HepG2 (cell line): ENCODE data around the gene IGF2. TPM values are rescaled to one million over a fixed set of nuclear protein-coding genes. Genes with fewer than 3 reads are reported as not detected.

ENCODE experiments used
- ATAC-seq: fragments of 200-7000 bp; cut with Tn5 transposase; 3 replicates; pipeline ENCODE4 v1.9.1; 2020; ENCODE audit warnings: mild to moderate bottlenecking, moderate library complexity
- BruUV-seq: library from RNA; stranded (reverse); fragments of 400-500 nt; replicated peaks from 2 replicates; lab custom pipeline; 2021; lab: Mats Ljungman, UMichigan
- CTCF ChIA-PET: fragments of 300-600 bp; formaldehyde crosslinking; extraction: SDS; loops from one replicate; lab custom pipeline; 2021; ENCODE audit warnings: low total read pairs, inconsistent platforms, low intra/inter-chr PET ratio; lab: Yijun Ruan, JAX
- POLR2A ChIA-PET: fragments of 350-600 bp; sonication (Branson Sonifier 250); formaldehyde crosslinking; loops from one replicate; lab custom pipeline; 2020; ENCODE audit warnings: antibody characterized with exemption, inconsistent platforms; lab: Yijun Ruan, JAX
- DNase-seq: peaks from one replicate; pipeline ENCODE4 v3.0.0-alpha.2; 2015; ENCODE audit warnings: low spot score
- FAIRE-seq: peaks from 3 replicates; lab custom pipeline; 2011; peaks lifted over from hg19 to GRCh38; lab: Jason Lieb, UNC
- H2AFZ ChIP-seq: one replicate; pipeline ENCODE4 v1.6.1; 2011; ENCODE audit warnings: low read length, inconsistent platforms
- H3K27ac ChIP-seq: fragments of 300-600 bp; 3 replicates; pipeline ENCODE4 v1.8.0; 2011; ENCODE audit warnings: mixed run types, mild to moderate bottlenecking, mixed read lengths, low read length, inconsistent platforms; ENCODE audit not compliant: insufficient read depth; ENCODE audit errors: extremely low read length
- H3K27me3 ChIP-seq, 2 experiments: fragments of 200-600 bp in 1 of 2; 2 replicates in 1 of 2; 3 replicates in 1 of 2; pipeline versions ENCODE4 v1.6.0 to v1.8.0; 2011; ENCODE audit warnings: low read length in 2 of 2, mild to moderate bottlenecking in 2 of 2, moderate library complexity in 2 of 2, inconsistent platforms in 1 of 2; ENCODE audit not compliant: insufficient read depth in 2 of 2, control insufficient read depth in 1 of 2
- H3K36me3 ChIP-seq, 2 experiments: fragments of 200-600 bp in 1 of 2; replicated peaks in 1 of 2; 2 replicates in 1 of 2; 3 replicates in 1 of 2; pipeline versions ENCODE4 v1.5.1 to v1.8.0; 2011; ENCODE audit warnings: low read length in 2 of 2, inconsistent platforms in 1 of 2; ENCODE audit not compliant: insufficient read depth in 2 of 2, control insufficient read depth in 1 of 2
- H3K4me1 ChIP-seq: 2 replicates; pipeline ENCODE4 v1.5.1; 2012; ENCODE audit warnings: low read length, inconsistent platforms; ENCODE audit not compliant: insufficient read depth
- H3K4me2 ChIP-seq: 2 replicates; pipeline ENCODE4 v1.6.0; 2011; ENCODE audit warnings: low read depth, low read length, inconsistent platforms
- H3K4me3 ChIP-seq, 3 experiments: fragments of 200-600 bp in 1 of 3; sonication (generic), shearing (Covaris generic) in 1 of 3; replicated peaks in 1 of 3; 2 replicates each; pipeline ENCODE4 v1.5.1; 2011 to 2016; ENCODE audit warnings: low read length in 3 of 3, inconsistent platforms in 2 of 3, low read depth in 2 of 3, mild to moderate bottlenecking in 2 of 3, control low read depth in 1 of 3, mixed read lengths in 1 of 3; ENCODE audit not compliant: insufficient read depth in 1 of 3
- H3K79me2 ChIP-seq: one replicate; pipeline ENCODE4 v1.6.1; 2011; ENCODE audit warnings: low read length, inconsistent platforms; ENCODE audit not compliant: insufficient read depth
- H3K9ac ChIP-seq: 2 replicates; pipeline ENCODE4 v1.6.0; 2011; ENCODE audit warnings: mild to moderate bottlenecking, low read depth, low read length, inconsistent platforms; ENCODE audit not compliant: insufficient read depth
- H3K9me3 ChIP-seq: 2 replicates; pipeline ENCODE4 v1.5.1; 2012; ENCODE audit warnings: mild to moderate bottlenecking, low read length
- H4K20me1 ChIP-seq: 2 replicates; pipeline ENCODE4 v1.6.0; 2011; ENCODE audit warnings: inconsistent platforms, mild to moderate bottlenecking, low read length, moderate library complexity; ENCODE audit not compliant: insufficient read depth
- CBFB ChIP-seq: sonication (generic); formaldehyde crosslinking; IDR thresholded peaks from 2 replicates; pipeline ENCODE4 v1.4.0; 2020; ENCODE audit warnings: missing genetic modification reagents
- IRF1 ChIP-seq: sonication (generic); formaldehyde crosslinking; IDR thresholded peaks from 2 replicates; pipeline ENCODE4 v1.4.0; 2020; ENCODE audit warnings: low read depth, mild to moderate bottlenecking, missing genetic modification reagents
- MLLT10 ChIP-seq: sonication (generic); formaldehyde crosslinking; IDR thresholded peaks from 2 replicates; pipeline ENCODE4 v1.4.0; 2020; ENCODE audit warnings: missing genetic modification reagents
- REXO4 ChIP-seq: sonication (generic); formaldehyde crosslinking; IDR thresholded peaks from 2 replicates; pipeline ENCODE4 v1.8.0; 2022; ENCODE audit warnings: missing genetic modification reagents, mild to moderate bottlenecking, borderline replicate concordance
- ZNF317 ChIP-seq: sonication (generic); formaldehyde crosslinking; IDR thresholded peaks from 2 replicates; pipeline ENCODE4 v1.5.0; 2020; ENCODE audit warnings: mild to moderate bottlenecking, missing genetic modification reagents
- ZNF549 ChIP-seq: sonication (generic); formaldehyde crosslinking; IDR thresholded peaks from 2 replicates; pipeline ENCODE4 v1.5.0; 2020; ENCODE audit warnings: missing genetic modification reagents
- ZNF687 ChIP-seq: sonication (generic); formaldehyde crosslinking; IDR thresholded peaks from 2 replicates; pipeline ENCODE4 v1.5.1; 2020; ENCODE audit warnings: mild to moderate bottlenecking, missing genetic modification reagents, moderate library complexity
- WGBS: methylation state at CpG from one replicate; pipeline ENCODE4 v1.1.6; 2017; ENCODE audit warnings: low lambda C conversion rate; 5-methylcytosine and 5-hydroxymethylcytosine counted together
- in situ Hi-C: cut with HindIII; loops from 2 replicates; pipeline ENCODE4 v1.10.0; 2017; ENCODE audit warnings: low pct_unique_long_range_greater_than_20kb; ENCODE audit not compliant: extremely low pct_ligation_motif_present
- intact Hi-C: fragments of 100-400 bp; cut with micrococcal nuclease; formaldehyde crosslinking; loops from one replicate; pipeline ENCODE4 v1.10.0; 2022; ENCODE audit not compliant: unreplicated experiment
- polyA plus RNA-seq, 8 experiments: library from polyadenylated mRNA; depleted of rRNA in 3 of 8; stranded (reverse) in 7 of 8; unstranded in 1 of 8; fragments of >200 nt; fragmentation: Illumina TruSeq in 4 of 8; extraction: Trizol in 4 of 8; gene quantifications; 2 replicates each; pipeline versions ENCODE4 v1.2.1 to v1.2.3, GENCODE V29; 2011 to 2016; ENCODE audit warnings: low read depth in 4 of 8, missing spikeins in 1 of 8, mixed read lengths in 1 of 8; ENCODE audit not compliant: insufficient read depth in 1 of 8
- total RNA-seq, 5 experiments: library from RNA; depleted of rRNA; stranded (reverse); fragments of >200 nt; fragmentation: Illumina TruSeq; extraction: Trizol; gene quantifications; 2 replicates each; pipeline ENCODE4 v1.2.3, GENCODE V29; 2016; ENCODE audit warnings: low read depth in 1 of 5
- TF ChIP-seq, protein P1 (sequence below): sonication (generic); formaldehyde crosslinking; IDR thresholded peaks from 2 replicates; pipeline ENCODE4 v1.4.0; 2020; ENCODE audit warnings: mild to moderate bottlenecking, missing genetic modification reagents

IGF2 gene
- total and polyA plus RNA-seq, 2 of the 13 experiments (the other 11 are each of a cell fraction or from before 2014, with no cell fraction given): 79.1 to 254 TPM

DNA sequence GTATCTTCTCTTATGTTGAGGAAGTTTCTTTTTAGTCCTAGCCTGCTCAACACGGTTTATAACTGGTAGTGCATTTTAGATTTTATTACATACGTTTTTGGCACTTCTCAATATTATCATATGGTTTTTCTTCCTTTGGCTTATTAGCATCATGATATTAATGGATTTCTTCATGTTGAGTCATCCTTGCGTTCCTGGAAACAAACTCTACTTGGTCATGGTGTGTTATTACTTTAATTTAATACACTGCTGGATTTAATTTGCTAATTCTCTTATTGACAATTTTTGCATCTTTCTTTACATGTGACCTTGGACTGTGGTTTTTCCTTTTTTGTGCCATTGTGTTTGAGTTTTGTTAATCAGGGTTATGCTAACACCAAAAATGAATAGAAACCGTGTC, 20.5 kb downstream of the IGF2 start (continued):
- TF ChIP-seq IRF1 (CRISPR knock-in tag) (no peak), REXO4 (CRISPR knock-in tag) (no peak), ZNF549 (CRISPR knock-in tag) (no peak), CBFB (no peak), MLLT10 (no peak), ZNF687 (CRISPR knock-in tag) (no peak)

- ATAC-seq (no peak), FAIRE-seq (no peak), DNase-seq (no peak)
- POLR2A ChIA-PET: no interaction called here
- peaks cover 6% of the 10 kb centered on the region for H3K9me3 ChIP-seq
- WGBS: 55% methylated on average over 1 of the region's 1 CpG
- intact Hi-C loops: no loop called here
- H4K20me1 ChIP-seq: no peaks in the 10 kb centered on the region
- CTCF ChIA-PET: no interaction called here
- peaks cover 5 to 40% of the 10 kb centered on the region in 2 experiments; a peak in 4 of 5 replicates for H3K27me3 ChIP-seq
- TF ChIP-seq, protein P1, sequence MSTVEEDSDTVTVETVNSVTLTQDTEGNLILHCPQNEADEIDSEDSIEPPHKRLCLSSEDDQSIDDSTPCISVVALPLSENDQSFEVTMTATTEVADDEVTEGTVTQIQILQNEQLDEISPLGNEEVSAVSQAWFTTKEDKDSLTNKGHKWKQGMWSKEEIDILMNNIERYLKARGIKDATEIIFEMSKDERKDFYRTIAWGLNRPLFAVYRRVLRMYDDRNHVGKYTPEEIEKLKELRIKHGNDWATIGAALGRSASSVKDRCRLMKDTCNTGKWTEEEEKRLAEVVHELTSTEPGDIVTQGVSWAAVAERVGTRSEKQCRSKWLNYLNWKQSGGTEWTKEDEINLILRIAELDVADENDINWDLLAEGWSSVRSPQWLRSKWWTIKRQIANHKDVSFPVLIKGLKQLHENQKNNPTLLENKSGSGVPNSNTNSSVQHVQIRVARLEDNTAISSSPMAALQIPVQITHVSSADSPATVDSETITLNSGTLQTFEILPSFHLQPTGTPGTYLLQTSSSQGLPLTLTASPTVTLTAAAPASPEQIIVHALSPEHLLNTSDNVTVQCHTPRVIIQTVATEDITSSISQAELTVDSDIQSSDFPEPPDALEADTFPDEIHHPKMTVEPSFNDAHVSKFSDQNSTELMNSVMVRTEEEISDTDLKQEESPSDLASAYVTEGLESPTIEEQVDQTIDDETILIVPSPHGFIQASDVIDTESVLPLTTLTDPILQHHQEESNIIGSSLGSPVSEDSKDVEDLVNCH: no peak
- TF ChIP-seq ZNF317 (CRISPR knock-in tag): peak; percentile 99
- H3K4me3 ChIP-seq: no peak overlapping the region
- H2AFZ ChIP-seq: no peak overlapping the region
- H3K4me1 ChIP-seq: peaks cover 17% of the 10 kb centered on the region
- in situ Hi-C loops: no loop called here
- no peaks in the 10 kb centered on the region for H3K79me2 ChIP-seq
- H3K27ac ChIP-seq: no peak overlapping the region
- no peak overlapping the region for H3K9ac ChIP-seq
- no TSS peak for BruUV-seq
- H3K4me2 ChIP-seq: no peak overlapping the region
- no peaks in the 10 kb centered on the region for H3K36me3 ChIP-seq
Observed at GRCh38 chr11:2116680-2117079, 22.5 kb downstream of the IGF2 start.
